Activated CD4-positive, alpha-beta T cell treated with anti-CD3 and anti-CD28 coated beads, Interleukin-2, amount 10 ng/mL, durations not matched to agents 7 days and 5 days (primary cell): ENCODE measurements around the gene FEV. TPM values are rescaled to one million over a fixed set of nuclear protein-coding genes. Genes with fewer than 3 reads are reported as not detected.

Experiments used
- CTCF ChIA-PET: fragments of 350-600 bp; sonication (Branson Sonifier 250); formaldehyde crosslinking; loops from one replicate; lab custom pipeline; 2021; ENCODE audit warnings: antibody characterized with exemption; lab: Charles Lee
- POLR2A ChIA-PET: fragments of 350-600 bp; sonication (Branson Sonifier 250); formaldehyde crosslinking; loops from one replicate; lab custom pipeline; 2021; ENCODE audit warnings: antibody characterized with exemption; lab: Charles Lee
- DNase-seq: peaks from one replicate; pipeline ENCODE4 v3.0.0-alpha.2; 2020
- H3K27ac Mint-ChIP-seq: one replicate; pipeline ENCODE4 v1.8.0; 2021; ENCODE audit warnings: mild to moderate bottlenecking, moderate library complexity, mixed read lengths
- H3K27me3 Mint-ChIP-seq: one replicate; pipeline ENCODE4 v1.8.0; 2021; ENCODE audit warnings: mixed read lengths
- H3K36me3 Mint-ChIP-seq: one replicate; pipeline ENCODE4 v1.8.0; 2021; ENCODE audit warnings: low read depth, mixed read lengths
- H3K4me1 Mint-ChIP-seq: one replicate; pipeline ENCODE4 v1.8.0; 2021; ENCODE audit warnings: mixed read lengths
- H3K4me3 Mint-ChIP-seq: one replicate; pipeline ENCODE4 v1.8.0; 2021; ENCODE audit warnings: mild to moderate bottlenecking, moderate library complexity, mixed read lengths
- H3K9me3 Mint-ChIP-seq: one replicate; pipeline ENCODE4 v1.8.0; 2021; ENCODE audit warnings: mixed read lengths
- total RNA-seq, 2 experiments: library from RNA; stranded (reverse); gene quantifications; one replicate each; pipeline ENCODE4 v1.2.3, GENCODE V29; 2021

The FEV gene
- total RNA-seq, 2 experiments from 2014 or later, result not detected

- H3K27me3 Mint-ChIP-seq, result peaks cover 73% of the 10 kb centered on the region
- no peak overlapping the region for H3K27ac Mint-ChIP-seq
- H3K36me3 Mint-ChIP-seq, result no peaks in the 10 kb centered on the region
- no peaks in the 10 kb centered on the region for H3K9me3 Mint-ChIP-seq
- H3K4me1 Mint-ChIP-seq, result peaks cover 2% of the 10 kb centered on the region
- DNase-seq, result no peak
- ChIA-PET POLR2A (no interaction called here), CTCF (interaction anchor here (1.2 to 3.2 kb wide), 5 partner anchors 15 to 298 kb away, joined by 3 to 16 read pairs (median 5); no protein-coding TSS in a partner anchor)
- no peak overlapping the region for H3K4me3 Mint-ChIP-seq
Observed at GRCh38 chr2:218996937-218997336, 12.0 kb upstream of the FEV start.

- no peak overlapping the region for H3K4me3 Mint-ChIP-seq
- no peaks in the 10 kb centered on the region for H3K36me3 Mint-ChIP-seq
- DNase-seq, result peak; percentile 74
- peaks cover 2% of the 10 kb centered on the region for H3K4me1 Mint-ChIP-seq
- H3K27me3 Mint-ChIP-seq, result peaks cover 81% of the 10 kb centered on the region
- ChIA-PET CTCF (interaction anchor here (0.8 to 3.2 kb wide), 9 partner anchors 9 to 299 kb away, joined by 3 to 16 read pairs (median 5); no protein-coding TSS in a partner anchor), POLR2A (no interaction called here)
- H3K27ac Mint-ChIP-seq, result no peak overlapping the region
- H3K9me3 Mint-ChIP-seq, result no peaks in the 10 kb centered on the region
Observed at GRCh38 chr2:218995972-218996711, 11.2 kb upstream of the FEV start.

- Mint-ChIP-seq H3K9me3 (no peaks in the 10 kb centered on the region), H3K27ac (no peak overlapping the region), H3K4me3 (no peak overlapping the region), H3K4me1 (peaks cover 2% of the 10 kb centered on the region), H3K27me3 (peaks cover 81% of the 10 kb centered on the region), H3K36me3 (no peaks in the 10 kb centered on the region)
- ChIA-PET CTCF (interaction anchor here (0.8 to 3.2 kb wide), 12 partner anchors 9 to 331 kb away, joined by 3 to 16 read pairs (median 4); no protein-coding TSS in a partner anchor), POLR2A (no interaction called here)
- DNase-seq, result no peak
Observed at GRCh38 chr2:218995561-218995960, 10.6 kb upstream of the FEV start.

GRCh38 chr2:218993345-218994315 is 8.6 kb upstream of the FEV start, which contains the start of gene CRYBA2:
Gene CRYBA2 (minus strand): TSS chr2:218993422. CDS start chr2:218993176, 246 bp downstream.
- no peak within 1 kb of the TSS for H3K27ac Mint-ChIP-seq
- ChIA-PET POLR2A (no interaction called here), CTCF (interaction anchor here (1.1 to 3.2 kb wide), 4 partner anchors 13 to 96 kb away, joined by 3 to 16 read pairs (median 8); no protein-coding TSS in a partner anchor)
- DNase-seq, result no peak
- no peaks in the 10 kb centered on the region for H3K9me3 Mint-ChIP-seq
- H3K4me3 Mint-ChIP-seq, result no peak within 1 kb of the TSS
- H3K27me3 Mint-ChIP-seq, result peaks cover 86% of the 10 kb centered on the region
- H3K4me1 Mint-ChIP-seq, result peaks cover 2% of the 10 kb centered on the region
- H3K36me3 Mint-ChIP-seq, result no peaks in the 10 kb centered on the region

- H3K36me3 Mint-ChIP-seq, result no peaks in the 10 kb centered on the region
- H3K4me3 Mint-ChIP-seq, result no peak overlapping the region
- ChIA-PET POLR2A (no interaction called here), CTCF (interaction anchor here (1.1 to 3.3 kb wide), 2 partner anchors 12 to 13 kb away, joined by 3 to 18 read pairs; no protein-coding TSS in a partner anchor)
- H3K27ac Mint-ChIP-seq, result no peak overlapping the region
- peaks cover 85% of the 10 kb centered on the region for H3K27me3 Mint-ChIP-seq
- no peaks in the 10 kb centered on the region for H3K9me3 Mint-ChIP-seq
- no peak for DNase-seq
- H3K4me1 Mint-ChIP-seq, result peaks cover 2% of the 10 kb centered on the region
Observed at GRCh38 chr2:218992703-218993344, 7.8 kb upstream of the FEV start.

- DNase-seq, result no peak
- CTCF ChIA-PET, result interaction anchor here (3.3 kb wide), 1 partner anchor 11 kb away, joined by 18 read pairs; no protein-coding TSS in a partner anchor
- no peak overlapping the region for H3K27ac Mint-ChIP-seq
- peaks cover 86% of the 10 kb centered on the region for H3K27me3 Mint-ChIP-seq
- H3K36me3 Mint-ChIP-seq, result no peaks in the 10 kb centered on the region
- peaks cover 2% of the 10 kb centered on the region for H3K4me1 Mint-ChIP-seq
- POLR2A ChIA-PET, result no interaction called here
- no peak overlapping the region for H3K4me3 Mint-ChIP-seq
- H3K9me3 Mint-ChIP-seq, result no peaks in the 10 kb centered on the region
Observed at GRCh38 chr2:218992196-218992595, 7.2 kb upstream of the FEV start.

- H3K36me3 Mint-ChIP-seq, result no peaks in the 10 kb centered on the region
- no peaks in the 10 kb centered on the region for H3K9me3 Mint-ChIP-seq
- no peak for DNase-seq
- ChIA-PET CTCF (interaction anchor here (3.3 kb wide), 1 partner anchor 11 kb away, joined by 18 read pairs; no protein-coding TSS in a partner anchor), POLR2A (no interaction called here)
- no peak overlapping the region for H3K4me3 Mint-ChIP-seq
- H3K27me3 Mint-ChIP-seq, result peaks cover 87% of the 10 kb centered on the region
- no peak overlapping the region for H3K27ac Mint-ChIP-seq
- H3K4me1 Mint-ChIP-seq, result peaks cover 2% of the 10 kb centered on the region
Observed at GRCh38 chr2:218991674-218992168, 6.7 kb upstream of the FEV start.

- ChIA-PET CTCF (interaction anchor here (0.6 to 3.3 kb wide), 3 partner anchors 9 to 310 kb away, joined by 3 to 18 read pairs (median 3); no protein-coding TSS in a partner anchor), POLR2A (no interaction called here)
- Mint-ChIP-seq H3K4me1 (peaks cover 2% of the 10 kb centered on the region), H3K4me3 (no peak overlapping the region), H3K9me3 (no peaks in the 10 kb centered on the region), H3K27me3 (peaks cover 89% of the 10 kb centered on the region), H3K27ac (no peak overlapping the region), H3K36me3 (no peaks in the 10 kb centered on the region)
- no peak for DNase-seq
Observed at GRCh38 chr2:218990612-218991011, 5.6 kb upstream of the FEV start.

- Mint-ChIP-seq H3K4me3 (no peak overlapping the region), H3K9me3 (no peaks in the 10 kb centered on the region), H3K27ac (no peak overlapping the region), H3K36me3 (no peaks in the 10 kb centered on the region), H3K27me3 (peaks cover 86% of the 10 kb centered on the region), H3K4me1 (peaks cover 2% of the 10 kb centered on the region)
- no peak for DNase-seq
- POLR2A ChIA-PET, result no interaction called here
- CTCF ChIA-PET, result interaction anchor here (0.6 to 3.3 kb wide), 3 partner anchors 9 to 310 kb away, joined by 3 to 18 read pairs (median 3); no protein-coding TSS in a partner anchor
Observed at GRCh38 chr2:218990052-218990451, 5.1 kb upstream of the FEV start.

GRCh38 chr2:218988650-218989049 is 3.7 kb upstream of the FEV start:
- POLR2A ChIA-PET, result no interaction called here
- DNase-seq, result no peak
- Mint-ChIP-seq H3K27me3 (peaks cover 83% of the 10 kb centered on the region), H3K4me3 (no peak overlapping the region), H3K36me3 (no peaks in the 10 kb centered on the region), H3K4me1 (peaks cover 3% of the 10 kb centered on the region), H3K9me3 (no peaks in the 10 kb centered on the region), H3K27ac (no peak overlapping the region)
- CTCF ChIA-PET, result interaction anchor here (0.5 kb wide), 2 partner anchors 11 to 91 kb away, joined by 3 read pairs; no protein-coding TSS in a partner anchor

GRCh38 chr2:218988164-218988563 is 3.2 kb upstream of the FEV start:
- Mint-ChIP-seq H3K27ac (no peak overlapping the region), H3K36me3 (peaks cover under 1% of the 10 kb centered on the region), H3K9me3 (no peaks in the 10 kb centered on the region), H3K27me3 (peaks cover 87% of the 10 kb centered on the region), H3K4me3 (no peak overlapping the region), H3K4me1 (peaks cover 3% of the 10 kb centered on the region)
- DNase-seq, result no peak
- ChIA-PET CTCF (interaction anchor here (0.5 kb wide), 2 partner anchors 19 to 92 kb away, joined by 3 read pairs; no protein-coding TSS in a partner anchor), POLR2A (no interaction called here)
